Kidney epithelial cell (primary cell): ENCODE data around the gene ACTBL2. TPM values are rescaled to one million over a fixed set of nuclear protein-coding genes. Genes with fewer than 3 reads are reported as not detected.

Experiments
- DNase-seq: peaks from one replicate; pipeline ENCODE4 v3.0.0-alpha.2; 2010; ENCODE audit warnings: low read depth
- H3K27me3 ChIP-seq: 2 replicates; pipeline ENCODE4 v1.6.0; 2011; ENCODE audit warnings: low read length; ENCODE audit not compliant: control insufficient read depth, insufficient read depth
- H3K36me3 ChIP-seq: 2 replicates; pipeline ENCODE4 v1.5.1; 2011; ENCODE audit warnings: low read length; ENCODE audit not compliant: control insufficient read depth, insufficient read depth
- H3K4me3 ChIP-seq: 2 replicates; pipeline ENCODE4 v1.5.1; 2011; ENCODE audit warnings: low read depth, mild to moderate bottlenecking, control low read depth, low read length
- CTCF ChIP-seq: IDR thresholded peaks from 2 replicates; pipeline ENCODE4 v1.5.1; 2011; ENCODE audit warnings: mild to moderate bottlenecking, moderate library complexity, low read length, control low read depth, inconsistent platforms; ENCODE audit not compliant: insufficient read depth, poor library complexity, severe bottlenecking
- total RNA-seq: library from RNA; depleted of rRNA; stranded (reverse); fragments of >200 nt; gene quantifications from 2 replicates; pipeline ENCODE4 v1.2.3, GENCODE V29; 2015

ACTBL2 gene
- total RNA-seq, 1 donor from 2014 or later, result 1.3 TPM

- DNase-seq, result no peak
- TF ChIP-seq CTCF, result no peak
- Histone ChIP-seq H3K36me3 (no peaks in the 10 kb centered on the region), H3K27me3 (no peaks in the 10 kb centered on the region), H3K4me3 (no peak overlapping the region)
These were observed 15.1 kb upstream of the ACTBL2 start for GRCh38 chr5:57497733-57498132.

DNA sequence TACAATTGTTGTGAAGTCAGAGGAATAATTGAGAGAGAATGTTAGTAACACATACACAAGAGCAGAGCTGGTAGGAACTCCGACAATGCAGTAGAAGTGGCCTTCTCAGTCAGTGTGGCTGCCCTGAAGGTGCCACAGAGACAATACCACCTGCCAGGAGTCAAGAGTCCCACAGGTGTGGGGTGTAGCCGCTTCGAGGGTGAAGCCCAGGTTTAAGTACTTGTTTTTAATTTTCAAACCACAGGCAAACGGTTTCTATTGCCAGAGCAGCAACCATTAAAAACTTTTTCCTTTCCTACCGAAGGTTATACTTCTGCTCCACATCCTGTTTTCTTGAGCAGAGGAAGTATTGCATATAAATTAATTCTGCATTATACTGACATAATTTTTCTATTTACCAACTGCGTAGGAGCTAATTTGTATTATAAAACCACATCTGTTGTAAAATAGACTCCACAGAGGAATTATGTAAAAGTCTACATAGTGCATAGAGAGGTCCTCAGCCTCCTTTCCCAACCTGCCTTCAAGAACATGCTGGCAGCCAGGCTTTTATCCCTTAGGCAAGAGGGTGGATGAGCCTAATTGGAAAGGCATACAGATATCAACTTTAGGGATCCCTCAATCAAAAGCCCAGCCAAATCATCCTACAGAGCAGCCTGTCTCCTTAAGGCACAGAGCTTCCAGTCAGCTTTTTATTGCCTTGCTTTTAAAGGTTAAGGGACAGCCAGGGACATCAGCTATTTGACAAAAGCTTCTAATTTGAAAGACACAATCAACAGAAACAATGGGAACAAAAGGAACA lies 12.9 kb upstream of the ACTBL2 start:
- TF ChIP-seq CTCF, result no peak
- Histone ChIP-seq H3K36me3 (no peaks in the 10 kb centered on the region), H3K4me3 (no peak overlapping the region), H3K27me3 (no peaks in the 10 kb centered on the region)
- DNase-seq, result no peak

DNA sequence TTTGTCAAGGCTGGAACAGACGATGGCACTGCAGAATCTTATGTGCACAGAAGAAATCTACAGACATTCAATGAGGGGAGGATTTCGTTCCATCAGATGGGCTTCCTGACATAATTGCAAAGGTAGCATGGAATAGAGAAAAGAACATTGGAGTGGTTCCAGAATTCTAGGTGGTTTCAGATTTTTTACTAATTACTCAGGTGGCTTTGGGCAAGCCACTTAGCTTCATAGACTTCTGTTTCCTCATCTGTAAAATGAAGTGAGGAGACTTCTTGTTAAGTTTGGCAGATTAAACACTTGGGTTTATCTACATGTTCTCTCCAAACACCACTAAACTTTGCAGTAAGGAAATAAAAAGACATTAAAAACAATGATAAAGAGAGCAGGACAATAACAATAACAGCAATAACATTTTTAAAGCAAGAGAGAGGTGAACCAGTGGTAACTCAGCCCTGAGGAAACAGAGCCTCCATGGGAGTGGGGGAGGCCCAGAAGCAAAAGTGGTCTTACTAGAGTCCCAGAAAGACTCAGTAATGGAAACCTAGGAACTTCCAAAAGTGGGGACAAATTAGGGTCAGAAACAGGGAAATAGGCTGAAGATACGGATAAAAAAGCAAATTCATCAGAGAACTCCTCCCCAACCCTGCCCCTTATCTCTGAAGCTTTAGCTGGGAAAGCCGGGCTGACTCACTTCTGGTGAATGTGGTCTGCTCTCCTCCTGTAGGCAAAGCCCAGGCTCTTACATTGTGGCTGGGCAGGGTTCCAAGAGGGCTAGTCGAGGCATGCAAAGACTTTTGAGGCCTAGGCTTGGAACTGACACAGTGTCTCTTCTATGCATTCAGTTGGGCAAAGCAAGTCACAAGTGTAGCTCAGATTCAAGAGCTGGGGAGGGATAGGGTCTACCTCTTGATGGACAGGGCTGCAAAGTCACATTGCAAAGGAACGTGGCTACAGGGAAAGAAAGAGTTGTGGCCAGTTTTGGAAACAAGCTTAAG lies 11.8 kb upstream of the ACTBL2 start:
- DNase-seq, result peak; percentile 93
- TF ChIP-seq CTCF, result no peak
- Histone ChIP-seq H3K4me3 (no peak overlapping the region), H3K27me3 (no peaks in the 10 kb centered on the region), H3K36me3 (no peaks in the 10 kb centered on the region)

- TF ChIP-seq CTCF, result no peak
- Histone ChIP-seq H3K27me3 (no peaks in the 10 kb centered on the region), H3K36me3 (no peaks in the 10 kb centered on the region), H3K4me3 (no peak overlapping the region)
- DNase-seq, result no peak
These were observed 10.4 kb upstream of the ACTBL2 start for GRCh38 chr5:57493034-57493433.

- Histone ChIP-seq H3K4me3 (no peak overlapping the region), H3K36me3 (no peaks in the 10 kb centered on the region), H3K27me3 (no peaks in the 10 kb centered on the region)
- TF ChIP-seq CTCF, result no peak
- DNase-seq, result no peak
These were observed 10.0 kb upstream of the ACTBL2 start for GRCh38 chr5:57492632-57493031.
